ENCODE measurements around the gene SNAI3. TPM values are rescaled to one million over a fixed set of nuclear protein-coding genes. Genes with fewer than 3 reads are reported as not detected.

SNAI3 gene
- total RNA-seq, 6 experiments from 2014 or later, result 0.15 to 0.98 (median 0.35) TPM

- intact Hi-C loops (cut with DNase I), result no loop called here
- H3K27me3 ChIP-seq, result no peaks in the 10 kb centered on the region
- H3K36me3 ChIP-seq, result peaks cover 0 to 32% (median 4%) of the 10 kb centered on the region in 4 donors
- no peak overlapping the region for H3K4me3 ChIP-seq
- ATAC-seq (no peak), DNase-seq (no peak)
- no peaks in the 10 kb centered on the region for H3K9me3 ChIP-seq
- no peak for TF ChIP-seq POLR2A (IDR thresholded peaks at IDR 0.05)
- TF ChIP-seq, protein P1, sequence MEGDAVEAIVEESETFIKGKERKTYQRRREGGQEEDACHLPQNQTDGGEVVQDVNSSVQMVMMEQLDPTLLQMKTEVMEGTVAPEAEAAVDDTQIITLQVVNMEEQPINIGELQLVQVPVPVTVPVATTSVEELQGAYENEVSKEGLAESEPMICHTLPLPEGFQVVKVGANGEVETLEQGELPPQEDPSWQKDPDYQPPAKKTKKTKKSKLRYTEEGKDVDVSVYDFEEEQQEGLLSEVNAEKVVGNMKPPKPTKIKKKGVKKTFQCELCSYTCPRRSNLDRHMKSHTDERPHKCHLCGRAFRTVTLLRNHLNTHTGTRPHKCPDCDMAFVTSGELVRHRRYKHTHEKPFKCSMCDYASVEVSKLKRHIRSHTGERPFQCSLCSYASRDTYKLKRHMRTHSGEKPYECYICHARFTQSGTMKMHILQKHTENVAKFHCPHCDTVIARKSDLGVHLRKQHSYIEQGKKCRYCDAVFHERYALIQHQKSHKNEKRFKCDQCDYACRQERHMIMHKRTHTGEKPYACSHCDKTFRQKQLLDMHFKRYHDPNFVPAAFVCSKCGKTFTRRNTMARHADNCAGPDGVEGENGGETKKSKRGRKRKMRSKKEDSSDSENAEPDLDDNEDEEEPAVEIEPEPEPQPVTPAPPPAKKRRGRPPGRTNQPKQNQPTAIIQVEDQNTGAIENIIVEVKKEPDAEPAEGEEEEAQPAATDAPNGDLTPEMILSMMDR (IDR thresholded peaks at IDR 0.05), result no peak
- 90% methylated on average over 2 of the region's 23 CpGs for WGBS (ENCODE audit: insufficient coverage, low coverage, low lambda C conversion rate, missing lambda C conversion rate)
- H3K4me1 ChIP-seq, result no peaks in the 10 kb centered on the region
- H3K27ac ChIP-seq, result no peak overlapping the region
Measured at GRCh38 chr16:88734361-88734728, 48.0 kb upstream of the SNAI3 start.

- Histone ChIP-seq H3K4me1 (no peaks in the 10 kb centered on the region), H3K9me3 (no peaks in the 10 kb centered on the region), H3K27ac (no peak overlapping the region), H3K27me3 (no peaks in the 10 kb centered on the region), H3K36me3 (peaks cover 0 to 32% (median 4%) of the 10 kb centered on the region in 4 donors), H3K4me3 (no peak overlapping the region)
- ATAC-seq (no peak), DNase-seq (no peak)
- 90% methylated on average over 3 of the region's 27 CpGs for WGBS (ENCODE audit: insufficient coverage, low coverage, low lambda C conversion rate, missing lambda C conversion rate)
- intact Hi-C loops (cut with DNase I), result no loop called here
- TF ChIP-seq POLR2A (IDR thresholded peaks at IDR 0.05), result no peak
- TF ChIP-seq, protein P1 (IDR thresholded peaks at IDR 0.05), result no peak
Measured at GRCh38 chr16:88733630-88734360, 47.5 kb upstream of the SNAI3 start.

DNA sequence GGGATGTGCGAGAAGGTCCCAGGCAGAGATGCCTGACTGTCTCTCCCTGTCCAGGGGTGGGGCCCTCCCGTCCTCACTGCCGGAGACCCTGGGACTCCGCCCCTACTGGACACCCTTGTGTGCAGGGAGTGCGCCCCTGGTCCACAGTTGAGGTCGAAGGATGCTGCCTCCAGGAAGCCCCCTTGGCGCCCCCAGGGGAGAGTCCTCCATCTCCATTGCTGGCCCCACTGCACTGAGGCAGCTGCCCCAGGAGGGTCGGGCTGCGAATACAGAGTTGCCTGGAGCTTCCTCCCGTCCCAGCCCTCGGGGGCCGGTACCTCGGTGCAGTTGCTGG, 46.6 kb upstream of the SNAI3 start:
- no peak for DNase-seq
- no peak for ATAC-seq
- Histone ChIP-seq H3K4me3 (no peak overlapping the region), H3K4me1 (no peaks in the 10 kb centered on the region), H3K27ac (no peak overlapping the region), H3K36me3 (peaks cover 0 to 32% (median 5%) of the 10 kb centered on the region in 4 donors), H3K27me3 (no peaks in the 10 kb centered on the region), H3K9me3 (no peaks in the 10 kb centered on the region)
- WGBS (ENCODE audit: insufficient coverage, low coverage, low lambda C conversion rate, missing lambda C conversion rate), result no CpG with 5 or more reads among the region's 13 CpGs
- TF ChIP-seq, protein P1 (IDR thresholded peaks at IDR 0.05), result no peak
- TF ChIP-seq POLR2A (IDR thresholded peaks at IDR 0.05), result no peak
- intact Hi-C loops (cut with DNase I), result no loop called here

GRCh38 chr16:88732172-88732960, 46.1 kb upstream of the SNAI3 start:
- Histone ChIP-seq H3K36me3 (peaks cover 0 to 35% (median 7%) of the 10 kb centered on the region in 4 donors), H3K4me1 (no peaks in the 10 kb centered on the region), H3K27ac (no peak overlapping the region), H3K9me3 (no peaks in the 10 kb centered on the region), H3K4me3 (no peak overlapping the region), H3K27me3 (no peaks in the 10 kb centered on the region)
- TF ChIP-seq POLR2A (IDR thresholded peaks at IDR 0.05), result no peak
- TF ChIP-seq, protein P1 (IDR thresholded peaks at IDR 0.05), result no peak
- ATAC-seq (peak in 3 of 4 donors; percentile 4 to 13 (median 12)), DNase-seq (no peak)
- intact Hi-C loops (cut with DNase I), result no loop called here
- WGBS (ENCODE audit: insufficient coverage, low coverage, low lambda C conversion rate, missing lambda C conversion rate), result no CpG with 5 or more reads among the region's 30 CpGs
